HFFc6 (cell line): ENCODE results near the gene MSANTD1. TPM values are rescaled to one million over a fixed set of nuclear protein-coding genes. Genes with fewer than 3 reads are reported as not detected.

Source experiments
- DNase-seq: peaks from one replicate; pipeline ENCODE4 v3.0.0-alpha.2; 2018
- H3K27ac Mint-ChIP-seq: 2 replicates; pipeline ENCODE4 v1.8.0; 2020; ENCODE audit warnings: mild to moderate bottlenecking, mixed read lengths
- H3K27me3 Mint-ChIP-seq: 2 replicates; pipeline ENCODE4 v1.8.0; 2021; ENCODE audit warnings: mild to moderate bottlenecking, moderate library complexity, mixed read lengths; ENCODE audit not compliant: insufficient read depth
- H3K36me3 Mint-ChIP-seq: 2 replicates; pipeline ENCODE4 v1.8.0; 2021; ENCODE audit warnings: low read depth, mixed read lengths
- H3K4me1 Mint-ChIP-seq: 2 replicates; pipeline ENCODE4 v1.8.0; 2020; ENCODE audit warnings: low read depth, mixed read lengths
- H3K4me3 Mint-ChIP-seq: 2 replicates; pipeline ENCODE4 v1.8.0; 2020; ENCODE audit warnings: mild to moderate bottlenecking, moderate library complexity, mixed read lengths
- H3K9me3 Mint-ChIP-seq: 2 replicates; pipeline ENCODE4 v1.8.0; 2020; ENCODE audit warnings: mild to moderate bottlenecking, mixed read lengths
- total RNA-seq, 6 experiments: library from RNA; stranded (reverse); fragmentation: NEBNext Ultra II Directional; extraction: Animal tissue kit (Norgen Biotek cat#: 25700); gene quantifications; 2 replicates in 1 of 6; 3 replicates in 5 of 6; pipeline ENCODE4 v1.2.3, GENCODE V29; 2021
- TF ChIP-seq, protein P1 (sequence below): fragments of 200-600 bp; sonication (generic); IDR thresholded peaks from 2 replicates; pipeline ENCODE4 v1.5.0; 2021; ENCODE audit warnings: antibody characterized with exemption, mild to moderate bottlenecking

Gene MSANTD1
- total RNA-seq, 6 experiments from 2014 or later: 0.09 to 0.35 (median 0.12) TPM

DNA sequence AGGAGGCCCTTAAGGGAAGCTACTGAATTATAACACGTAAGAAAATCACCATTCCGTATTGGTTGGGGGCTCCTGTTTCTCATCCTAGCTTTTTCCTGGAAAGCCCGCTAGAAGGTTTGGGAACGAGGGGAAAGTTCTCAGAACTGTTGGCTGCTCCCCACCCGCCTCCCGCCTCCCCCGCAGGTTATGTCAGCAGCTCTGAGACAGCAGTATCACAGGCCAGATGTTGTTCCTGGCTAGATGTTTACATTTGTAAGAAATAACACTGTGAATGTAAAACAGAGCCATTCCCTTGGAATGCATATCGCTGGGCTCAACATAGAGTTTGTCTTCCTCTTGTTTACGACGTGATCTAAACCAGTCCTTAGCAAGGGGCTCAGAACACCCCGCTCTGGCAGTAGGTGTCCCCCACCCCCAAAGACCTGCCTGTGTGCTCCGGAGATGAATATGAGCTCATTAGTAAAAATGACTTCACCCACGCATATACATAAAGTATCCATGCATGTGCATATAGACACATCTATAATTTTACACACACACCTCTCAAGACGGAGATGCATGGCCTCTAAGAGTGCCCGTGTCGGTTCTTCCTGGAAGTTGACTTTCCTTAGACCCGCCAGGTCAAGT is 6.9 kb upstream of the MSANTD1 start:
- Mint-ChIP-seq H3K27ac (no peak overlapping the region), H3K4me3 (no peak overlapping the region), H3K9me3 (no peaks in the 10 kb centered on the region), H3K36me3 (no peaks in the 10 kb centered on the region; the same call in 1 of the 2 replicates), H3K4me1 (peaks cover 12% of the 10 kb centered on the region), H3K27me3 (peaks cover 2% of the 10 kb centered on the region; the same call in 1 of the 2 replicates)
- TF ChIP-seq, protein P1, sequence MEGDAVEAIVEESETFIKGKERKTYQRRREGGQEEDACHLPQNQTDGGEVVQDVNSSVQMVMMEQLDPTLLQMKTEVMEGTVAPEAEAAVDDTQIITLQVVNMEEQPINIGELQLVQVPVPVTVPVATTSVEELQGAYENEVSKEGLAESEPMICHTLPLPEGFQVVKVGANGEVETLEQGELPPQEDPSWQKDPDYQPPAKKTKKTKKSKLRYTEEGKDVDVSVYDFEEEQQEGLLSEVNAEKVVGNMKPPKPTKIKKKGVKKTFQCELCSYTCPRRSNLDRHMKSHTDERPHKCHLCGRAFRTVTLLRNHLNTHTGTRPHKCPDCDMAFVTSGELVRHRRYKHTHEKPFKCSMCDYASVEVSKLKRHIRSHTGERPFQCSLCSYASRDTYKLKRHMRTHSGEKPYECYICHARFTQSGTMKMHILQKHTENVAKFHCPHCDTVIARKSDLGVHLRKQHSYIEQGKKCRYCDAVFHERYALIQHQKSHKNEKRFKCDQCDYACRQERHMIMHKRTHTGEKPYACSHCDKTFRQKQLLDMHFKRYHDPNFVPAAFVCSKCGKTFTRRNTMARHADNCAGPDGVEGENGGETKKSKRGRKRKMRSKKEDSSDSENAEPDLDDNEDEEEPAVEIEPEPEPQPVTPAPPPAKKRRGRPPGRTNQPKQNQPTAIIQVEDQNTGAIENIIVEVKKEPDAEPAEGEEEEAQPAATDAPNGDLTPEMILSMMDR: no peak
- DNase-seq: no peak

DNA sequence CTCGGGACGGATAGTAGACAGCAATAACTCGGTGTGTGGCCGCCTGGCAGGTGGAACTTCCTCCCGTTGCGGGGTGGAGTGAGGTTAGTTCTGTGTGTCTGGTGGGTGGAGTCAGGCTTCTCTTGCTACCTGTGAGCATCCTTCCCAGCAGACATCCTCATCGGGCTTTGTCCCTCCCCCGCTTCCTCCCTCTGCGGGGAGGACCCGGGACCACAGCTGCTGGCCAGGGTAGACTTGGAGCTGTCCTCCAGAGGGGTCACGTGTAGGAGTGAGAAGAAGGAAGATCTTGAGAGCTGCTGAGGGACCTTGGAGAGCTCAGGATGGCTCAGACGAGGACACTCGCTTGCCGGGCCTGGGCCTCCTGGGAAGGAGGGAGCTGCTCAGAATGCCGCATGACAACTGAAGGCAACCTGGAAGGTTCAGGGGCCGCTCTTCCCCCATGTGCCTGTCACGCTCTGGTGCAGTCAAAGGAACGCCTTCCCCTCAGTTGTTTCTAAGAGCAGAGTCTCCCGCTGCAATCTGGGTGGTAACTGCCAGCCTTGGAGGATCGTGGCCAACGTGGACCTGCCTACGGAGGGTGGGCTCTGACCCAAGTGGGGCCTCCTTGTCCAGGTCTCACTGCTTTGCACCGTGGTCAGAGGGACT is 5.7 kb upstream of the MSANTD1 start:
- TF ChIP-seq, protein P1: no peak
- Mint-ChIP-seq H3K4me1 (peaks cover 12% of the 10 kb centered on the region), H3K27me3 (peaks cover 2% of the 10 kb centered on the region; the same call in 1 of the 2 replicates), H3K27ac (no peak overlapping the region), H3K4me3 (no peak overlapping the region), H3K36me3 (no peaks in the 10 kb centered on the region; the same call in 1 of the 2 replicates), H3K9me3 (no peaks in the 10 kb centered on the region)
- DNase-seq: no peak

DNA sequence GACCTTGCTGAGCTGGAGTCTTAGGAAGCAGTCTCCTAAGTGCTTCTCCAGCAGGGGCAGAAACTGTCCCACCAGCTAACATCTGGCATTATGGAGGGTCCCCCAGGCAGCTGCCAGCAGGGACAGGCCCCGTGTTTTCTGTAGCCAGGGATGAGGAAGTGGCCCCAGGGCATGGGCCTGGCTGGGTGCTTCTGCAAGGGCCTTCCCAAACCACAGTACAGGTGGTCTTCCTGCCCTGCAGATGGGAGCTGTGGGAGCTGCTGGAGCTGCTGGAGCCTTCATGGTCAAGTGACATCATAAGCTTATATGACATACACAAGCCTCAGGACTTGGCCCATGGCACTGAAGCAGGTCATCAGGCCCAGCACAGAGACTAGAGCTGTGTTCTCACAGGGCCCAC is 5.0 kb upstream of the MSANTD1 start:
- TF ChIP-seq, protein P1: no peak
- Mint-ChIP-seq H3K4me1 (peaks cover 12% of the 10 kb centered on the region), H3K27me3 (peaks cover 2% of the 10 kb centered on the region; the same call in 1 of the 2 replicates), H3K36me3 (no peaks in the 10 kb centered on the region; the same call in 1 of the 2 replicates), H3K9me3 (no peaks in the 10 kb centered on the region), H3K27ac (no peak overlapping the region), H3K4me3 (no peak overlapping the region)
- DNase-seq: no peak

DNA sequence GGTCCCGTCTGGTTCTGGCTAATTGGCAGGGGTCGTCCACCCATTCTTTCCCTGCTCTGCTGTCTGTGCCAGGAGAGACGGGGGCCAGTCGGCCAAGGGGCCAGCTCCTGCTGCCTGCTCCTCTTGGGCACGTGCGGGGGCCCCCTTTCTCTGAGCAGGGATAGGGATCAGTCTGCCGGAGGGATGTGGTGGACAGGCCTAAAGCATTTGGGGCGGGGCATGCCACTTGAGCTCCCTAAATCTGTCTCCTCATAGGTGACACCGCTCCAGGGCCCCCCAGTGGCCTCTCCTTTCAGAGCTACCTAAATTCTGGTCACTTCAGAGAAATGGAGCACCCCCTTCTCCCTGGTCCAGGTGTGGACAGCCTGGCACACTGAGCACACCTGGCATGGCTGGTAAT is 4.2 kb upstream of the MSANTD1 start:
- Mint-ChIP-seq H3K9me3 (no peaks in the 10 kb centered on the region), H3K27me3 (peaks cover 2% of the 10 kb centered on the region; the same call in 1 of the 2 replicates), H3K27ac (no peak overlapping the region), H3K4me1 (peaks cover 12% of the 10 kb centered on the region), H3K4me3 (no peak overlapping the region), H3K36me3 (no peaks in the 10 kb centered on the region; the same call in 1 of the 2 replicates)
- TF ChIP-seq, protein P1: no peak
- DNase-seq: no peak

DNA sequence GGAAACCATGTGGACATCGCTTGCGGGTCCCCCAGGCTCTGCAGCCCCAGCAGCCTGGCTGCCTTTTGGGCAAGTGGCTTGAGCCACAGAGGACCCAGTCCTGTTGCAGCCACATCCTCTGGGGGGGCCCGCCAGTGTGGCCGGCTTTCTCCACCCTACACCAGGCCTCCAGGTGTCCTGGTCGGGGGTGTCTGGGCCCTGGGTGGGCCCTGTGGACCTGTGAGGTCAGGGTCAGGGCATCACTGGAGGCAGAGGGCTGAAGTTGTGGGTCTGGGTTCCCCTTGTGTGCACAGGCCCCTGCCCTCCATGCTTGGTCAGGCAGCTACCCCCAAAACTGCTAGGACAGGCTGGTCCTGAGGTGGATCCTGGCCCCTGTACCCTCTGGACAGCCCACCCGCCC is 3.3 kb upstream of the MSANTD1 start:
- DNase-seq: no peak
- no peaks in the 10 kb centered on the region for H3K9me3 Mint-ChIP-seq
- H3K4me1 Mint-ChIP-seq: peaks cover 12% of the 10 kb centered on the region
- H3K27ac Mint-ChIP-seq: no peak overlapping the region
- peaks cover 2% of the 10 kb centered on the region; the same call in 1 of the 2 replicates for H3K27me3 Mint-ChIP-seq
- H3K36me3 Mint-ChIP-seq: no peaks in the 10 kb centered on the region; the same call in 1 of the 2 replicates
- TF ChIP-seq, protein P1: no peak
- H3K4me3 Mint-ChIP-seq: no peak overlapping the region
